HepG2 (cell line): ENCODE data around the gene RCOR1. TPM values are rescaled to one million over a fixed set of nuclear protein-coding genes. Genes with fewer than 3 reads are reported as not detected.

ENCODE experiments used
- ATAC-seq: fragments of 200-7000 bp; cut with Tn5 transposase; 3 replicates; pipeline ENCODE4 v1.9.1; 2020; ENCODE audit warnings: mild to moderate bottlenecking, moderate library complexity
- BruUV-seq: library from RNA; stranded (reverse); fragments of 400-500 nt; replicated peaks from 2 replicates; lab custom pipeline; 2021; lab: Mats Ljungman, UMichigan
- CTCF ChIA-PET: fragments of 300-600 bp; formaldehyde crosslinking; extraction: SDS; loops from one replicate; lab custom pipeline; 2021; ENCODE audit warnings: low total read pairs, inconsistent platforms, low intra/inter-chr PET ratio; lab: Yijun Ruan, JAX
- POLR2A ChIA-PET: fragments of 350-600 bp; sonication (Branson Sonifier 250); formaldehyde crosslinking; loops from one replicate; lab custom pipeline; 2020; ENCODE audit warnings: antibody characterized with exemption, inconsistent platforms; lab: Yijun Ruan, JAX
- DNase-seq: peaks from one replicate; pipeline ENCODE4 v3.0.0-alpha.2; 2015; ENCODE audit warnings: low spot score
- FAIRE-seq: peaks from 3 replicates; lab custom pipeline; 2011; peaks lifted over from hg19 to GRCh38; lab: Jason Lieb, UNC
- H2AFZ ChIP-seq: one replicate; pipeline ENCODE4 v1.6.1; 2011; ENCODE audit warnings: low read length, inconsistent platforms
- H3K27ac ChIP-seq: fragments of 300-600 bp; 3 replicates; pipeline ENCODE4 v1.8.0; 2011; ENCODE audit warnings: mixed run types, mild to moderate bottlenecking, mixed read lengths, low read length, inconsistent platforms; ENCODE audit not compliant: insufficient read depth; ENCODE audit errors: extremely low read length
- H3K27me3 ChIP-seq, 2 experiments: fragments of 200-600 bp in 1 of 2; 2 replicates in 1 of 2; 3 replicates in 1 of 2; pipeline versions ENCODE4 v1.6.0 to v1.8.0; 2011; ENCODE audit warnings: low read length in 2 of 2, mild to moderate bottlenecking in 2 of 2, moderate library complexity in 2 of 2, inconsistent platforms in 1 of 2; ENCODE audit not compliant: insufficient read depth in 2 of 2, control insufficient read depth in 1 of 2
- H3K36me3 ChIP-seq, 2 experiments: fragments of 200-600 bp in 1 of 2; replicated peaks in 1 of 2; 2 replicates in 1 of 2; 3 replicates in 1 of 2; pipeline versions ENCODE4 v1.5.1 to v1.8.0; 2011; ENCODE audit warnings: low read length in 2 of 2, inconsistent platforms in 1 of 2; ENCODE audit not compliant: insufficient read depth in 2 of 2, control insufficient read depth in 1 of 2
- H3K4me1 ChIP-seq: 2 replicates; pipeline ENCODE4 v1.5.1; 2012; ENCODE audit warnings: low read length, inconsistent platforms; ENCODE audit not compliant: insufficient read depth
- H3K4me2 ChIP-seq: 2 replicates; pipeline ENCODE4 v1.6.0; 2011; ENCODE audit warnings: low read depth, low read length, inconsistent platforms
- H3K4me3 ChIP-seq, 3 experiments: fragments of 200-600 bp in 1 of 3; sonication (generic), shearing (Covaris generic) in 1 of 3; replicated peaks in 1 of 3; 2 replicates each; pipeline ENCODE4 v1.5.1; 2011 to 2016; ENCODE audit warnings: low read length in 3 of 3, inconsistent platforms in 2 of 3, low read depth in 2 of 3, mild to moderate bottlenecking in 2 of 3, control low read depth in 1 of 3, mixed read lengths in 1 of 3; ENCODE audit not compliant: insufficient read depth in 1 of 3
- H3K79me2 ChIP-seq: one replicate; pipeline ENCODE4 v1.6.1; 2011; ENCODE audit warnings: low read length, inconsistent platforms; ENCODE audit not compliant: insufficient read depth
- H3K9ac ChIP-seq: 2 replicates; pipeline ENCODE4 v1.6.0; 2011; ENCODE audit warnings: mild to moderate bottlenecking, low read depth, low read length, inconsistent platforms; ENCODE audit not compliant: insufficient read depth
- H3K9me3 ChIP-seq: 2 replicates; pipeline ENCODE4 v1.5.1; 2012; ENCODE audit warnings: mild to moderate bottlenecking, low read length
- H4K20me1 ChIP-seq: 2 replicates; pipeline ENCODE4 v1.6.0; 2011; ENCODE audit warnings: inconsistent platforms, mild to moderate bottlenecking, low read length, moderate library complexity; ENCODE audit not compliant: insufficient read depth
- HHEX ChIP-seq: IDR thresholded peaks from 2 replicates; pipeline ENCODE4 v1.6.1; 2016; ENCODE audit warnings: control low read depth
- ZBTB40 ChIP-seq, 2 experiments: fragments of 450-650 bp in 1 of 2; sonication (generic) in 1 of 2; formaldehyde crosslinking in 1 of 2; IDR thresholded peaks; 2 replicates each; pipeline versions ENCODE4 v1.6.1 to v1.8.0; 2016 to 2022; ENCODE audit warnings: antibody characterized with exemption in 1 of 2, mild to moderate bottlenecking in 1 of 2, missing genetic modification reagents in 1 of 2
- WGBS: methylation state at CpG from one replicate; pipeline ENCODE4 v1.1.6; 2017; ENCODE audit warnings: low lambda C conversion rate; 5-methylcytosine and 5-hydroxymethylcytosine counted together
- in situ Hi-C: cut with HindIII; loops from 2 replicates; pipeline ENCODE4 v1.10.0; 2017; ENCODE audit warnings: low pct_unique_long_range_greater_than_20kb; ENCODE audit not compliant: extremely low pct_ligation_motif_present
- intact Hi-C: fragments of 100-400 bp; cut with micrococcal nuclease; formaldehyde crosslinking; loops from one replicate; pipeline ENCODE4 v1.10.0; 2022; ENCODE audit not compliant: unreplicated experiment
- polyA plus RNA-seq, 8 experiments: library from polyadenylated mRNA; depleted of rRNA in 3 of 8; stranded (reverse) in 7 of 8; unstranded in 1 of 8; fragments of >200 nt; fragmentation: Illumina TruSeq in 4 of 8; extraction: Trizol in 4 of 8; gene quantifications; 2 replicates each; pipeline versions ENCODE4 v1.2.1 to v1.2.3, GENCODE V29; 2011 to 2016; ENCODE audit warnings: low read depth in 4 of 8, missing spikeins in 1 of 8, mixed read lengths in 1 of 8; ENCODE audit not compliant: insufficient read depth in 1 of 8
- total RNA-seq, 5 experiments: library from RNA; depleted of rRNA; stranded (reverse); fragments of >200 nt; fragmentation: Illumina TruSeq; extraction: Trizol; gene quantifications; 2 replicates each; pipeline ENCODE4 v1.2.3, GENCODE V29; 2016; ENCODE audit warnings: low read depth in 1 of 5

RCOR1 gene
- total and polyA plus RNA-seq, 2 of the 13 experiments (the other 11 are each of a cell fraction or from before 2014, with no cell fraction given) = 10.2 to 11.1 TPM

GRCh38 chr14:102752239-102752847 is 159.9 kb downstream of the RCOR1 start:
- POLR2A ChIA-PET = no interaction called here
- WGBS = 73% methylated on average over 11 of the region's 14 CpGs
- in situ Hi-C loops = no loop called here

More at GRCh38 chr14:102752239-102752847, 159.9 kb downstream of the RCOR1 start:
- H4K20me1 ChIP-seq = no peaks in the 10 kb centered on the region
- FAIRE-seq = no peak
- TF ChIP-seq ZBTB40 (IDR thresholded peaks at IDR 0.05) (no peak), ZBTB40 (CRISPR knock-in tag; IDR thresholded peaks at IDR 0.05) (peak; percentile 65; the same call in 1 of the 2 replicates), HHEX (CRISPR knock-in tag) (no peak)
- TF ChIP-seq, all 625 proteins: peak for 1
- no peak overlapping the region for H2AFZ ChIP-seq
- CTCF ChIA-PET = no interaction called here
- intact Hi-C loops = no loop called here
- H3K79me2 ChIP-seq = no peaks in the 10 kb centered on the region
- no peak overlapping the region for H3K4me2 ChIP-seq
- H3K4me3 ChIP-seq = no peak overlapping the region
- no peaks in the 10 kb centered on the region; a peak in 1 of 5 replicates for H3K36me3 ChIP-seq
- ATAC-seq (no peak), DNase-seq (no peak)
- no peak overlapping the region for H3K27ac ChIP-seq
- H3K9ac ChIP-seq = no peak overlapping the region
- H3K27me3 ChIP-seq = no peaks in the 10 kb centered on the region
- H3K9me3 ChIP-seq = no peaks in the 10 kb centered on the region
- H3K4me1 ChIP-seq = peaks cover 4% of the 10 kb centered on the region
- BruUV-seq = no TSS peak
